GM12875 (cell line): ENCODE results near the gene LRCH1.
"Not testable (repeated sequence)": the region's sequence is repeated elsewhere in the genome, so short reads cannot be mapped to it uniquely, and the experiment has no call there.

Source experiments
- H3K4me3 ChIP-seq: one replicate; pipeline ENCODE4 v1.5.1; 2011; ENCODE audit warnings: low read depth, low read length, control low read depth
- CTCF ChIP-seq: IDR thresholded peaks from 2 replicates; pipeline ENCODE4 v1.5.1; 2011; ENCODE audit warnings: low read depth, mild to moderate bottlenecking, control low read depth, inconsistent platforms, low read length, moderate library complexity, borderline replicate concordance; ENCODE audit not compliant: insufficient read depth

The LRCH1 gene

GRCh38 chr13:46552889-46553520 lies at the start of gene LRCH1:
TSS of gene LRCH1 (plus strand) at chr13:46553170. CDS start at chr13:46553397, 227 bp downstream.
- peak within 1 kb of the TSS; percentile 100 for H3K4me3 ChIP-seq
- no peak for TF ChIP-seq CTCF

- H3K4me3 ChIP-seq = no peak overlapping the region
- no peak for TF ChIP-seq CTCF
Observed at GRCh38 chr13:46504036-46504435, 48.9 kb upstream of the LRCH1 start.

GRCh38 chr13:46507981-46508380 lies 45.0 kb upstream of the LRCH1 start:
- TF ChIP-seq CTCF = no peak
- H3K4me3 ChIP-seq = no peak overlapping the region

- no peak for TF ChIP-seq CTCF
Observed at GRCh38 chr13:46509981-46510380, 43.0 kb upstream of the LRCH1 start.

GRCh38 chr13:46515803-46516202 lies 37.2 kb upstream of the LRCH1 start:
- no peak for TF ChIP-seq CTCF

More at GRCh38 chr13:46509981-46510380, 43.0 kb upstream of the LRCH1 start:
- H3K4me3 ChIP-seq = no peak overlapping the region

GRCh38 chr13:46516599-46517338 lies 36.2 kb upstream of the LRCH1 start:
- no peak for TF ChIP-seq CTCF

More at GRCh38 chr13:46515803-46516202, 37.2 kb upstream of the LRCH1 start:
- no peak overlapping the region for H3K4me3 ChIP-seq

GRCh38 chr13:46517748-46518147 lies 35.2 kb upstream of the LRCH1 start:
- H3K4me3 ChIP-seq = not testable (repeated sequence)

More at GRCh38 chr13:46516599-46517338, 36.2 kb upstream of the LRCH1 start:
- no peak overlapping the region for H3K4me3 ChIP-seq
